K562 (cell line): ENCODE data around the gene CCDC71L. TPM values are rescaled to one million over a fixed set of nuclear protein-coding genes. Genes with fewer than 3 reads are reported as not detected.

Source experiments
- BMI1 ChIP-seq: fragments of 150-350 bp; IDR thresholded peaks from 2 replicates; pipeline ENCODE4 v1.6.1; 2014; ENCODE audit warnings: low read length
- CBFA2T2 ChIP-seq: fragments of 450-650 bp; conservative IDR thresholded peaks from 2 replicates; pipeline ENCODE4 v1.6.1; 2017; ENCODE audit warnings: mild to moderate bottlenecking
- DDX20 ChIP-seq: fragments of 450-650 bp; IDR thresholded peaks from 2 replicates; pipeline ENCODE4 v1.6.1; 2016; ENCODE audit warnings: missing genetic modification characterization, low read depth, mild to moderate bottlenecking, missing compliant biosample characterization, moderate library complexity
- DIDO1 ChIP-seq: fragments of 450-650 bp; IDR thresholded peaks from 2 replicates; pipeline ENCODE4 v1.6.1; 2016; ENCODE audit warnings: low read depth, missing biosample characterization, missing genetic modification characterization
- FOSL1 ChIP-seq: fragments of 200-800 bp; sonication (Bioruptor generic); conservative IDR thresholded peaks from 2 replicates; pipeline ENCODE4 v1.6.1; 2016; ENCODE audit warnings: missing genetic modification characterization, missing compliant biosample characterization
- GTF3C2 ChIP-seq: IDR thresholded peaks from 3 replicates; pipeline ENCODE4 v1.6.1; 2011; ENCODE audit warnings: borderline replicate concordance, mild to moderate bottlenecking, moderate library complexity; ENCODE audit not compliant: insufficient read length; ENCODE audit errors: extremely low read depth
- HNRNPK ChIP-seq: fragments of 200-400 bp; formaldehyde crosslinking; IDR thresholded peaks from one replicate; pipeline ENCODE4 v1.6.1; 2018; ENCODE audit warnings: mild to moderate bottlenecking, low read depth, low read length; ENCODE audit not compliant: poor library complexity, severe bottlenecking
- IRF1 ChIP-seq: sonication (generic); formaldehyde crosslinking; IDR thresholded peaks from 2 replicates; pipeline ENCODE4 v1.8.0; 2022; ENCODE audit warnings: missing genetic modification reagents, mild to moderate bottlenecking, borderline replicate concordance
- RHOXF2B ChIP-seq: fragments of 250-450 bp; sonication (Bioruptor Pico); conservative IDR thresholded peaks from 2 replicates; pipeline ENCODE4 v1.5.1; 2021
- TAF1 ChIP-seq: IDR thresholded peaks from 2 replicates; pipeline ENCODE4 v1.6.1; 2011; ENCODE audit warnings: mild to moderate bottlenecking, low read length, moderate library complexity; ENCODE audit not compliant: insufficient read depth, control insufficient read depth, severe bottlenecking; ENCODE audit errors: extremely low read depth
- TAF9B ChIP-seq: fragments of 450-650 bp; IDR thresholded peaks from 2 replicates; pipeline ENCODE4 v1.6.1; 2018; ENCODE audit warnings: mild to moderate bottlenecking; ENCODE audit not compliant: partially characterized antibody
- TEAD1 ChIP-seq, 2 experiments: fragments of 450-650 bp in 1 of 2; sonication (generic) in 1 of 2; formaldehyde crosslinking; IDR thresholded peaks; 2 replicates each; pipeline versions ENCODE4 v1.4.0 to v1.8.0; 2020 to 2022; ENCODE audit warnings: mild to moderate bottlenecking in 2 of 2, missing genetic modification reagents in 1 of 2
- UBTF ChIP-seq, 2 experiments: IDR thresholded peaks; 2 replicates each; pipeline ENCODE4 v1.6.1; 2012; ENCODE audit warnings: improper control_type of control experiment in 2 of 2, low read depth in 2 of 2, low read length in 2 of 2, borderline replicate concordance in 1 of 2
- ZBTB1 ChIP-seq: sonication (generic); formaldehyde crosslinking; IDR thresholded peaks from 2 replicates; pipeline ENCODE4 v1.8.1; 2023; ENCODE audit warnings: missing genetic modification reagents, low read depth, mild to moderate bottlenecking, borderline replicate concordance
- ZNF184 ChIP-seq: sonication (generic); formaldehyde crosslinking; IDR thresholded peaks from 2 replicates; pipeline ENCODE4 v1.5.0; 2020; ENCODE audit warnings: missing genetic modification reagents
- ZNF445 ChIP-seq: fragments of 250-450 bp; sonication (Bioruptor Pico); IDR thresholded peaks from 2 replicates; pipeline ENCODE4 v1.4.0; 2020; ENCODE audit warnings: low read depth, mild to moderate bottlenecking, moderate library complexity
- ZNF511 ChIP-seq: sonication (generic); formaldehyde crosslinking; IDR thresholded peaks from 2 replicates; pipeline ENCODE4 v1.8.0; 2022; ENCODE audit warnings: mild to moderate bottlenecking, missing genetic modification reagents
- ZNF589 ChIP-seq: fragments of 200-800 bp; sonication (Bioruptor generic); IDR thresholded peaks from 2 replicates; pipeline ENCODE4 v1.6.1; 2016; ENCODE audit warnings: low read depth, missing genetic modification characterization, missing compliant biosample characterization
- ZNF764 ChIP-seq: fragments of 250-450 bp; sonication (Bioruptor Pico); IDR thresholded peaks from 2 replicates; pipeline ENCODE4 v1.4.0; 2020; ENCODE audit warnings: low read depth, mild to moderate bottlenecking, moderate library complexity
- ZNF766 ChIP-seq: fragments of 200-800 bp; sonication (Bioruptor generic); conservative IDR thresholded peaks from 2 replicates; pipeline ENCODE4 v1.6.1; 2016; ENCODE audit warnings: missing genetic modification characterization, missing compliant biosample characterization
- polyA plus RNA-seq, 8 experiments: library from polyadenylated mRNA; depleted of rRNA in 4 of 8; stranded (reverse) in 5 of 8; unstranded in 3 of 8; fragments of >200 nt; fragmentation: Nextera tagmentation in 2 of 8; fragmentation: Illumina TruSeq in 1 of 8; extraction: Ambion mirVana in 2 of 8; extraction: Trizol in 1 of 8; gene quantifications; 2 replicates each; pipeline versions ENCODE4 v1.2.1 to v1.2.3, GENCODE V29; 2011 to 2014; ENCODE audit warnings: inconsistent platforms in 1 of 8, missing spikeins in 1 of 8
- total RNA-seq, 7 experiments: library from RNA; depleted of rRNA in 6 of 7; stranded (reverse); fragments of >200 nt in 6 of 7; fragmentation: Illumina TruSeq in 2 of 7; extraction: Trizol in 2 of 7; gene quantifications; 2 replicates each; pipeline versions ENCODE4 v1.2.1 to v1.2.3, GENCODE V29; 2011 to 2021; ENCODE audit warnings: low replicate concordance in 1 of 7

The CCDC71L gene
- total and polyA plus RNA-seq, 9 of the 15 experiments (the other 6 are each of a cell fraction or from before 2014, with no cell fraction given), result 5.7 to 108 (median 25.4) TPM

GRCh38 chr7:106659963-106660861, 746 bp downstream of the CCDC71L start (continued):
- TF ChIP-seq TEAD1 (CRISPR knock-in tag; IDR thresholded peaks at IDR 0.05) (peak; percentile 88 to 91; a peak in 3 of 4 replicates), IRF1 (0 out of 2 replicates have a peak, but pooled peaks have one; percentile 56), TAF9B (peak; percentile 61), ZBTB1 (CRISPR knock-in tag) (peak; percentile 15; the same call in 1 of the 2 replicates), HNRNPK (no peak), DDX20 (tag) (no peak), FOSL1 (tag) (peak; percentile 61), TAF1 (peak; percentile 80), UBTF (IDR thresholded peaks at IDR 0.05; ENCODE audit: borderline replicate concordance in 1 of 2, low read depth in 2 of 2, low read length in 2 of 2) (peak; percentile 96 to 98), BMI1 (no peak), ZNF766 (CRISPR knock-in tag) (peak; percentile 61; the same call in 1 of the 2 replicates), ZNF589 (CRISPR knock-in tag) (no peak), ZNF445 (no peak), CBFA2T2 (no peak), ZNF511 (CRISPR knock-in tag) (peak; percentile 90), GTF3C2 (no peak), RHOXF2B (CRISPR knock-in tag) (0 out of 2 replicates have a peak, but pooled peaks have one; percentile 57), ZNF764 (CRISPR knock-in tag) (peak; percentile 91), ZNF184 (CRISPR knock-in tag) (no peak), DIDO1 (no peak)
